Measurements from ENCODE around the gene SMIM34.
"Not testable (repeated sequence)": the region's sequence is repeated elsewhere in the genome, so short reads cannot be mapped to it uniquely, and the experiment has no call there.

The SMIM34 gene

GRCh38 chr21:34423805-34424204 lies at the start of gene SMIM34:
Gene SMIM34 (minus strand): TSS chr21:34423951. CDS start chr21:34423839, 112 bp downstream.
- not testable (repeated sequence) for FAIRE-seq

GRCh38 chr21:34467333-34467732 lies 43.6 kb upstream of the SMIM34 start:
- not testable (repeated sequence) for DNase-seq (ENCODE audit: insufficient read length, low spot score); FAIRE-seq

More at GRCh38 chr21:34423805-34424204, at the start of gene SMIM34:
- DNase-seq (ENCODE audit: insufficient read length, low spot score), result not testable (repeated sequence)

- FAIRE-seq, result not testable (repeated sequence)
These were observed 35.7 kb upstream of the SMIM34 start for GRCh38 chr21:34459426-34459825.

GRCh38 chr21:34458266-34458665 lies 34.5 kb upstream of the SMIM34 start:
- FAIRE-seq; DNase-seq (ENCODE audit: insufficient read length, low spot score): not testable (repeated sequence)

More at GRCh38 chr21:34459426-34459825, 35.7 kb upstream of the SMIM34 start:
- DNase-seq (ENCODE audit: insufficient read length, low spot score), result not testable (repeated sequence)

GRCh38 chr21:34456180-34456579 lies 32.4 kb upstream of the SMIM34 start:
- DNase-seq (ENCODE audit: insufficient read length, low spot score); FAIRE-seq: not testable (repeated sequence)

- not testable (repeated sequence) for FAIRE-seq
These were observed 31.9 kb upstream of the SMIM34 start for GRCh38 chr21:34455628-34456027.

GRCh38 chr21:34447018-34447417 lies 23.3 kb upstream of the SMIM34 start:
- FAIRE-seq; DNase-seq (ENCODE audit: insufficient read length, low spot score): not testable (repeated sequence)

More at GRCh38 chr21:34455628-34456027, 31.9 kb upstream of the SMIM34 start:
- not testable (repeated sequence) for DNase-seq (ENCODE audit: insufficient read length, low spot score)

- DNase-seq (ENCODE audit: insufficient read length, low spot score); FAIRE-seq: not testable (repeated sequence)
These were observed 19.7 kb upstream of the SMIM34 start for GRCh38 chr21:34443486-34443885.

- DNase-seq (ENCODE audit: insufficient read length, low spot score); FAIRE-seq: not testable (repeated sequence)
These were observed 6.0 kb upstream of the SMIM34 start for GRCh38 chr21:34429710-34430109.

- not testable (repeated sequence) for FAIRE-seq; DNase-seq (ENCODE audit: insufficient read length, low spot score)
These were observed 4.7 kb upstream of the SMIM34 start for GRCh38 chr21:34428441-34428840.

GRCh38 chr21:34427339-34427738 lies 3.6 kb upstream of the SMIM34 start:
- FAIRE-seq; DNase-seq (ENCODE audit: insufficient read length, low spot score): not testable (repeated sequence)

- FAIRE-seq; DNase-seq (ENCODE audit: insufficient read length, low spot score): not testable (repeated sequence)
These were observed 6.2 kb downstream of the SMIM34 start for GRCh38 chr21:34417448-34418077.

GRCh38 chr21:34407294-34407693 lies 16.5 kb downstream of the SMIM34 start:
- DNase-seq (ENCODE audit: insufficient read length, low spot score); FAIRE-seq: not testable (repeated sequence)

GRCh38 chr21:34406676-34407075 lies 17.1 kb downstream of the SMIM34 start:
- not testable (repeated sequence) for DNase-seq (ENCODE audit: insufficient read length, low spot score); FAIRE-seq

- FAIRE-seq; DNase-seq (ENCODE audit: insufficient read length, low spot score): not testable (repeated sequence)
These were observed 17.6 kb downstream of the SMIM34 start for GRCh38 chr21:34406102-34406501.

GRCh38 chr21:34405686-34406085 lies 18.1 kb downstream of the SMIM34 start:
- not testable (repeated sequence) for FAIRE-seq; DNase-seq (ENCODE audit: insufficient read length, low spot score)

GRCh38 chr21:34404742-34405141 lies 19.0 kb downstream of the SMIM34 start:
- not testable (repeated sequence) for DNase-seq (ENCODE audit: insufficient read length, low spot score); FAIRE-seq

GRCh38 chr21:34400522-34400921 lies 23.2 kb downstream of the SMIM34 start:
- not testable (repeated sequence) for FAIRE-seq; DNase-seq (ENCODE audit: insufficient read length, low spot score)

- not testable (repeated sequence) for DNase-seq (ENCODE audit: insufficient read length, low spot score); FAIRE-seq
These were observed 39.9 kb downstream of the SMIM34 start for GRCh38 chr21:34383724-34384415.

GRCh38 chr21:34383138-34383537 lies 40.6 kb downstream of the SMIM34 start:
- DNase-seq (ENCODE audit: insufficient read length, low spot score); FAIRE-seq: not testable (repeated sequence)

GRCh38 chr21:34375619-34375972 lies 48.2 kb downstream of the SMIM34 start:
- not testable (repeated sequence) for FAIRE-seq; DNase-seq (ENCODE audit: insufficient read length, low spot score)

Data from D721Med (cell line).